GM12865 (cell line): Measurements from ENCODE around the gene DUSP7.

Experiments
- DNase-seq: peaks from one replicate; pipeline ENCODE4 v3.0.0; 2010; ENCODE audit warnings: low read depth
- H3K4me3 ChIP-seq: 2 replicates; pipeline ENCODE4 v1.5.1; 2011; ENCODE audit warnings: mild to moderate bottlenecking, low read depth, low read length, control low read depth
- CTCF ChIP-seq: IDR thresholded peaks from 2 replicates; pipeline ENCODE4 v1.5.1; 2011; ENCODE audit warnings: low read length, control low read depth, low read depth, inconsistent platforms; ENCODE audit not compliant: insufficient read depth; ENCODE audit errors: missing control alignments

DUSP7 gene

GRCh38 chr3:52079958-52080357 is 23.6 kb upstream of the DUSP7 start:
- TF ChIP-seq CTCF = no peak
- no peak for DNase-seq
- H3K4me3 ChIP-seq = no peak overlapping the region

GRCh38 chr3:52078781-52079560 is 22.6 kb upstream of the DUSP7 start:
- no peak overlapping the region for H3K4me3 ChIP-seq
- TF ChIP-seq CTCF = no peak
- no peak for DNase-seq

- TF ChIP-seq CTCF = no peak
- H3K4me3 ChIP-seq = no peak overlapping the region
- DNase-seq = no peak
Observed at GRCh38 chr3:52077925-52078324, 21.6 kb upstream of the DUSP7 start.

- no peak overlapping the region for H3K4me3 ChIP-seq
- DNase-seq = no peak
- TF ChIP-seq CTCF = no peak
Observed at GRCh38 chr3:52076896-52077780, 20.8 kb upstream of the DUSP7 start.

- TF ChIP-seq CTCF = no peak
- no peak for DNase-seq
Observed at GRCh38 chr3:52073490-52073889, 17.1 kb upstream of the DUSP7 start.

GRCh38 chr3:52072471-52072870 is 16.1 kb upstream of the DUSP7 start:
- TF ChIP-seq CTCF = no peak
- no peak for DNase-seq
- H3K4me3 ChIP-seq = no peak overlapping the region

More at GRCh38 chr3:52073490-52073889, 17.1 kb upstream of the DUSP7 start:
- no peak overlapping the region for H3K4me3 ChIP-seq
